Measurements from ENCODE around the gene TEX19. TPM values are rescaled to one million over a fixed set of nuclear protein-coding genes. Genes with fewer than 3 reads are reported as not detected.

TEX19 gene, protein sequence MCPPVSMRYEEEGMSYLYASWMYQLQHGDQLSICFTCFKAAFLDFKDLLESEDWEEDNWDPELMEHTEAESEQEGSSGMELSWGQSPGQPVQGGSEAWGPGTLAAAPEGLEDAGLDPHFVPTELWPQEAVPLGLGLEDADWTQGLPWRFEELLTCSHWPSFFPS
- total RNA-seq = not detected

GRCh38 chr17:82358465-82359350, at the start of gene TEX19:
Gene TEX19, plus strand, starts transcription at chr17:82359247. Its CDS starts 2,904 bp downstream, at chr17:82362151.
- H3K4me3 Mint-ChIP-seq = peak within 1 kb of the TSS; percentile 7
- H3K36me3 Mint-ChIP-seq (ENCODE audit: low read depth) = no peaks in the 10 kb centered on the region
- TF ChIP-seq, protein P1, sequence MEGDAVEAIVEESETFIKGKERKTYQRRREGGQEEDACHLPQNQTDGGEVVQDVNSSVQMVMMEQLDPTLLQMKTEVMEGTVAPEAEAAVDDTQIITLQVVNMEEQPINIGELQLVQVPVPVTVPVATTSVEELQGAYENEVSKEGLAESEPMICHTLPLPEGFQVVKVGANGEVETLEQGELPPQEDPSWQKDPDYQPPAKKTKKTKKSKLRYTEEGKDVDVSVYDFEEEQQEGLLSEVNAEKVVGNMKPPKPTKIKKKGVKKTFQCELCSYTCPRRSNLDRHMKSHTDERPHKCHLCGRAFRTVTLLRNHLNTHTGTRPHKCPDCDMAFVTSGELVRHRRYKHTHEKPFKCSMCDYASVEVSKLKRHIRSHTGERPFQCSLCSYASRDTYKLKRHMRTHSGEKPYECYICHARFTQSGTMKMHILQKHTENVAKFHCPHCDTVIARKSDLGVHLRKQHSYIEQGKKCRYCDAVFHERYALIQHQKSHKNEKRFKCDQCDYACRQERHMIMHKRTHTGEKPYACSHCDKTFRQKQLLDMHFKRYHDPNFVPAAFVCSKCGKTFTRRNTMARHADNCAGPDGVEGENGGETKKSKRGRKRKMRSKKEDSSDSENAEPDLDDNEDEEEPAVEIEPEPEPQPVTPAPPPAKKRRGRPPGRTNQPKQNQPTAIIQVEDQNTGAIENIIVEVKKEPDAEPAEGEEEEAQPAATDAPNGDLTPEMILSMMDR (IDR thresholded peaks at IDR 0.05) = no peak
- peak; percentile 89 for ATAC-seq
- no peaks in the 10 kb centered on the region for H3K9me3 Mint-ChIP-seq
- intact Hi-C loops (cut with micrococcal nuclease) = no loop called here
- ChIA-PET CTCF (interaction anchor here (0.6 to 1.3 kb wide), 4 partner anchors 9 to 193 kb away, joined by 3 to 6 read pairs (median 4); no protein-coding TSS in a partner anchor), POLR2A (no interaction called here)
- H3K4me1 Mint-ChIP-seq (ENCODE audit: low read depth) = peaks cover 10% of the 10 kb centered on the region
- peak; percentile 58 for DNase-seq
- no peak within 1 kb of the TSS for H3K27ac Mint-ChIP-seq
- H3K27me3 Mint-ChIP-seq = peaks cover 12% of the 10 kb centered on the region

- ChIA-PET POLR2A (interaction anchor here (0.9 to 11.2 kb wide), 4 partner anchors 7 to 18 kb away, joined by 3 to 227 read pairs (median 6); partner anchors contain the start of gene CD7), CTCF (interaction anchor here (0.6 kb wide), 1 partner anchor 29 kb away, joined by 3 read pairs; no protein-coding TSS in a partner anchor)
- Mint-ChIP-seq H3K36me3 (ENCODE audit: low read depth) (peaks cover 11% of the 10 kb centered on the region), H3K4me1 (ENCODE audit: low read depth) (peaks cover 32% of the 10 kb centered on the region), H3K27me3 (no peaks in the 10 kb centered on the region), H3K4me3 (no peak overlapping the region), H3K9me3 (no peaks in the 10 kb centered on the region), H3K27ac (no peak overlapping the region)
- DNase-seq (no peak), ATAC-seq (no peak)
- TF ChIP-seq, protein P1 (IDR thresholded peaks at IDR 0.05) = no peak
- intact Hi-C loops (cut with micrococcal nuclease) = no loop called here
Observed at GRCh38 chr17:82309656-82310570, 49.1 kb upstream of the TEX19 start.

- ChIA-PET POLR2A (interaction anchor here (2.0 to 11.2 kb wide), 2 partner anchors 10 to 19 kb away, joined by 4 to 227 read pairs; no protein-coding TSS in a partner anchor), CTCF (interaction anchor here (1.2 kb wide), 1 partner anchor 10 kb away, joined by 3 read pairs; no protein-coding TSS in a partner anchor)
- H3K9me3 Mint-ChIP-seq = no peaks in the 10 kb centered on the region
- H3K36me3 Mint-ChIP-seq (ENCODE audit: low read depth) = peaks cover 21% of the 10 kb centered on the region
- TF ChIP-seq, protein P1 (IDR thresholded peaks at IDR 0.05) = no peak
- H3K4me3 Mint-ChIP-seq = no peak overlapping the region
- no peaks in the 10 kb centered on the region for H3K27me3 Mint-ChIP-seq
- intact Hi-C loops (cut with micrococcal nuclease) = no loop called here
- DNase-seq = no peak
- peak overlapping the region; percentile 3 for H3K27ac Mint-ChIP-seq
- ATAC-seq = no peak
- H3K4me1 Mint-ChIP-seq (ENCODE audit: low read depth) = peaks cover 22% of the 10 kb centered on the region
Observed at GRCh38 chr17:82310877-82311276, 48.2 kb upstream of the TEX19 start.

DNA sequence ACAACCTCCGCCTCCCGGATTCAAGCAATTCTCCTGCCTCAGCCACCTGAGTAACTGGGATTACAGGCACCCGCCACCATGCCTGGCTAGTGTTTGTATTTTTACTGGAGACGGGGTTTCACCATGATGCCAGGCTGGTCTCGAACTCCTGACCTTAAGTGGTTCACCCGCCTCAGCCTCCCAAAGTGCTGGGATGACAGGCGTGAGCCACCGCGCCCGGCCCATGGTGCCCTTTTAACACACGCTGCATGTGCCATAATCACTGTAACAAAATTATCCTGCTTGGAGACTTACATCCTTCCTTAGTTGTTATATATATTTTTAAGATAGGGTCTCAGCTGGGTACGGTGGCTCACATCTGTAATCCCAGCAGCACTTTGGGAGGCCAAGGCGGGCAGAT, 47.1 kb upstream of the TEX19 start:
- ChIA-PET POLR2A (interaction anchor here (0.8 to 11.2 kb wide), 3 partner anchors 11 to 20 kb away, joined by 3 to 227 read pairs (median 4); no protein-coding TSS in a partner anchor), CTCF (interaction anchor here (1.0 kb wide), 1 partner anchor 9 kb away, joined by 3 read pairs; no protein-coding TSS in a partner anchor)
- DNase-seq = no peak
- Mint-ChIP-seq H3K4me1 (ENCODE audit: low read depth) (peaks cover 11% of the 10 kb centered on the region), H3K27ac (no peak overlapping the region), H3K4me3 (no peak overlapping the region), H3K36me3 (ENCODE audit: low read depth) (peaks cover 31% of the 10 kb centered on the region), H3K27me3 (no peaks in the 10 kb centered on the region), H3K9me3 (no peaks in the 10 kb centered on the region)
- TF ChIP-seq, protein P1 (IDR thresholded peaks at IDR 0.05) = no peak
- intact Hi-C loops (cut with micrococcal nuclease) = no loop called here
- no peak for ATAC-seq

Data from activated CD8-positive, alpha-beta T cell treated with anti-CD3 and anti-CD28 coated beads for 36 hours (primary cell).